ENCODE data around the gene GAS7.

DNA sequence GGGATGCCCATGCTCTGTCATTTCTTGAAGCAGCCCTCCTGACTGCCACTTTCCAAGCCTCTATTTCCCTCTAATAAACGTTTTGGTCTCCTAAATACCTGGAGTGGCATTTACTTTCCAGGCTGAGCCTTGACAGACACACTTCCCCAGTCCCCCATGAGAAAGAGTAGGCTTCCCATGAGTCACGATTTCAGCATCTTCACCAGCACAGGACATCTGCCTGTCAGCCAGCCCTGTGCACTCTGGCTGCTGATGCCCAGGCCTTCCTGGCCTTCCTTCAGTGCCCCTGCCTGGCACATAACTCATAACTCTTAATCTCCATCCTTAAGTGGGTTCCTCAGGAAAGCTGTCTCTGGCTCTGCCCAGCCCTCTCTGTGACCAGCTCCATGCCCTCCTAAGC is 30.8 kb upstream of the GAS7 start:
- no peak for TF ChIP-seq POLR2A (IDR thresholded peaks at IDR 0.05; ENCODE audit: low read length)
- TF ChIP-seq GATA1 (IDR thresholded peaks at IDR 0.05; ENCODE audit: low read depth, low read length) = no peak
